Heart left ventricle (tissue), 13 donors: ENCODE results near the gene FARP1.

Source experiments
- CTCF ChIP-seq, 12 donors: fragments of 200-600 bp; sonication (generic) in 4 of 12; IDR thresholded peaks; one replicate each; pipeline versions ENCODE4 v1.5.0 to v1.8.0; 2018 to 2022; ENCODE audit warnings: antibody characterized with exemption in 12 of 12, mild to moderate bottlenecking in 5 of 12
- POLR2A ChIP-seq, 2 donors: fragments of 450-650 bp; IDR thresholded peaks; one replicate each; pipeline ENCODE4 v1.6.1; 2017; ENCODE audit warnings: antibody characterized with exemption in 2 of 2, mild to moderate bottlenecking in 2 of 2, moderate library complexity in 2 of 2
- donor health status: ischemic (EF 13 %, LVEDD 7.1; RV severe dilation, severe dysfunction).
- donor health status: DM: no; HTN: yes; CAD: no.
- donor health status: DM: no; HTN: no; CAD: no.
- donor health status: ischemic (EF 25% LVEDD 6.9; RV normal size, moderate dysfunction).
- donor health status: ischemic (EF 25% LVEDD 5.7; RV mildly dilated, moderate dysfunction).
- donor health status: ischemic (EF 35%, LVEDD 5.7; RV mildly dilated, moderate dysfunction).
- donor health status: nonischemic (EF 11% LVEDD 7.7; RV severe dilation, severe dysfunction).
- donor health status: DM: yes; HTN: yes; CAD: no.
- donor health status: PGD.
- donor health status: ischemic (EF 29% LVEDD 5.4; RV normal size, mild dysfunction).
- donor health status: nonischemic (EF 23%, LVEDD 6.1; RV moderate dilation, normal function).

DNA sequence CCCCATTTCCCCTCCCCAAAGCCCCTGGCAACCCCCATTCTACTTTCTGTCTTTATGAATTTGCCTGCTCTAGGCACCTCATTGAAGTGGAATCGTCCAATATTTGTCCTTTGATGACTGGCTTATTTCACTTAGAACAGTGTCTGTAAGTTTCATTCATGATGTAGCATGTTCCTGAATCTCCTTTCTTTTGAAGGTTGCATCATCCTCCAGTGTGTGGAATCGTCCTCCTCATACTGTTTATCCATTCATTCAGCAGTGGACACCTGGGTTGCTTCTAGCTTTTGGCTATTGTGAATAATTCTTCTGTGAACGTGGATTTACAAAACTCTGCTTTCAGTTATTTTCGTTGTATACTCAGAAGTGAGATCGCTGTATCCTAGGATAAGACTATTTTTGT is 195.4 kb downstream of the FARP1 start:
- no peak for TF ChIP-seq POLR2A (IDR thresholded peaks at IDR 0.05)
- no peak for TF ChIP-seq CTCF (IDR thresholded peaks at IDR 0.05)
